Stimulated activated CD8-positive, alpha-beta memory T cell treated with anti-CD3 and anti-CD28 coated beads, Interleukin-7, amount 100 ng/mL, for 48 hours (primary cell): ENCODE measurements around the gene RUFY4.

ENCODE experiments used
- DNase-seq, 2 donors: peaks; one replicate each; pipeline ENCODE4 v3.0.0-alpha.2; 2020; ENCODE audit warnings: low read depth in 1 of 2; ENCODE audit errors: extremely low read depth in 1 of 2

The RUFY4 gene, protein sequence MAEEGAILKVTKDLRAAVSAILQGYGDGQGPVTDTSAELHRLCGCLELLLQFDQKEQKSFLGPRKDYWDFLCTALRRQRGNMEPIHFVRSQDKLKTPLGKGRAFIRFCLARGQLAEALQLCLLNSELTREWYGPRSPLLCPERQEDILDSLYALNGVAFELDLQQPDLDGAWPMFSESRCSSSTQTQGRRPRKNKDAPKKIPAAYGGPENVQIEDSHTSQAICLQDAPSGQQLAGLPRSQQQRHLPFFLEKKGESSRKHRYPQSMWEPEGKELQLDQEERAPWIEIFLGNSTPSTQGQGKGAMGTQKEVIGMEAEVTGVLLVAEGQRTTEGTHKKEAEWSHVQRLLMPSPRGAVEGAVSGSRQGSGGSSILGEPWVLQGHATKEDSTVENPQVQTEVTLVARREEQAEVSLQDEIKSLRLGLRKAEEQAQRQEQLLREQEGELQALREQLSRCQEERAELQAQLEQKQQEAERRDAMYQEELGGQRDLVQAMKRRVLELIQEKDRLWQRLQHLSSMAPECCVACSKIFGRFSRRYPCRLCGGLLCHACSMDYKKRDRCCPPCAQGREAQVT

DNA sequence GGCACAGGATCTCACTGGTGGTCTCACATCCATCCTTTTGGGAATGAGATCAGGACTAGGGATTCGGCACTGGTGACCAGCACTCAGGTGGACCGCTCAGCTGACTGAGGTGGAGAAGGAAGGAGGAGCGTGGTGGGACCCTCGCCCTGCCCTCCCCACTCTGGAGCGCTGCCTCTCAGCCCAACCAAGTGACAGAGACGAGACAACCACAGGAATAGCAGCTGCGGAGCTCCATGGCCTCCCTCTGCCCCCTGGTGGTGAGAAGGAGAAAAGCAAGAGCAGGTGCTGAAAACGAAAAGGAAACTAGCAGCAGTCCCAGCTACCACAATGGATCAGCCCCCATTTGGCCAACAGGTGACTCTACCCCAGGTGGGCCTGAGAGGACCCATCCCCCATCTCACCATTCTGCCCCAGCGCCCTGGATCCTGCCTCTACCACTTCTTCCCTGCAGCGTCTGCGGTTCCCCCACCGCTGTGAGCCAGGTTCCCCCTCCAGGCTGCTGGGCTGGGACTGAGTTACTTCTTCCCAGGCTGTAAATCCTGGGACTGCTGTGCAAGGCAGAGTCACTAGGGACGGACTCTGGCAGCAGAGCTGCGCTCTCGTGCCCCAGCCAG, at the start of gene RUFY4:
TSS of gene RUFY4 (plus strand) at position 533 of the 614 bp plus-strand sequence. CDS start 1,353 bp downstream, outside the sequence.
- DNase-seq: peak in 1 of 2 donors; percentile 44

DNA sequence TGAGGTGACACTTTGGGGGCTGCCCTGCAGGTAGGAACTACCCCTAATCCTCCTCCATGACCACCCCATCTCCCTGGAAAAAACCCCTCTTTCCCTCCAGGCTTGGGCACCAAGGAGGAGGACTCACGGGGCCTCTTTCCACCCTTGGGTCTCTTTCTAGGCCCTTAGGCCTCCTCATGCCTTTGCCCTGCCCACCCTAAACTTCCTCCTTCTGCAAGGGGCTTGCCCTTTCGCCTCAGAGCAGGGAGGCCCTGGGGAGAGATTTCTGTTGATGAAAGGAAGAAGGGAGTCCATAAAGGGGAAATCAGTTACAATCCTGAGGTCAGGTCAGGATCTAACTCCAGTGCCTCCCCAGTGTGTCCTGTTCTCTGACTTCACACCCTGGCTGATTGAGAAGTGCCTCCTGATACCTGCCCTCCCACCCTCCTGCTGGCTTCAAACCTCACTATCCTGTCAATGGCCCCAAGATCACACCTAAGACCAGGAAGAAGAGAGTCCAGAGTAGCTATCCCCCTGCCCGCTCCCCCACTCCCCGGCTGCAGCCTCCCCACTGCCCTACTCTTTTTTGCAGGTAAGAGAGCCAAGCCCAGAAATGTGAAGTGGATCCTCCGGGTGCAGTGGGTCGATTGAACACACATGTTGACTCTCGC, 49.5 kb upstream of the RUFY4 start:
- DNase-seq: no peak

DNA sequence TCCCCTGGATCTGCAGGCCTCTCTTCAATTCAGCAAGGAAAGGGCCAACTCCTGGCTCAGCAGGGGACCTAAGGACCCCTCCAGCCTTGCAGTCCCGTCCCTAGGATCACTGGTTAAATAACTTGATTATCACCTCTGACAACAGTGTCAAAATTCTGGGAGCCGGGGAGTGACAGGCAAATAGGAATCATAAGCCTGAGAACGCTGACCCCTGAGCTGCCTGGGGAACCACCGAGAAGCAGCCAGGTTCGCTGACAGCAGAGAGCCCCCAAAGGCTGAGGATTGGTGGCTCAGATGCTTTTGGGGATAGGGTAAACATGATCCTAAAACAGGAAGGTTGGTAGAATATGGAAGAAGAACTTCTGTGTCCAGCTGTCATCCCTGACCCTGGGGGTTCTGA, 48.8 kb upstream of the RUFY4 start:
- DNase-seq: no peak

DNA sequence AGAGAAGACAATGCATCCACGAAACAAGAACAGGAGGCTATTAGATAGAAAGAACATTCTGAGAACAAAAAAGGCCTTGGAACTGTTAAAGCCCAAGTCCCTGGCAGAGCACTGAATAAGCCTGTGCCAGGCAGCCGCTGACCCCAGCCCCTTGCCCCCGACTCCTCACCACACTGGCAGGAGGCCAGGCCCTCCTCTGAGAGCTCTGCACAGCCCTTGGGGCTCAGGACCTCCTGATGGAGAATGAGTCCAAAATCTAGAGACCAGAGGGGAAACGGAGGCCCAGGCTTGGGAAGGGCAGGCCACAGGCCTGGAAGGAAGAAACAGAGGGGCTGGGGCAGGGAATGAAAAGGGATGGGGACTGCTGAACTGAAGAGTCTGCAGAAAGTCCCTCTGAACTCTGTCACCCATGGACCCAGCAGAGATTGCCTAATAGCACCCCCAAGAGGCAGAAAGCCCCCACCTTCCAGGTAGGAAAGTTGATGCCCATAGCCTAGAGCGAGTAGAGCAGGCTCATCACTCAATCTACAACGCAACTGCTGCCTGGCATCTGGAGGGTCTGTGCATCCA, 48.0 kb upstream of the RUFY4 start:
- no peak for DNase-seq

DNA sequence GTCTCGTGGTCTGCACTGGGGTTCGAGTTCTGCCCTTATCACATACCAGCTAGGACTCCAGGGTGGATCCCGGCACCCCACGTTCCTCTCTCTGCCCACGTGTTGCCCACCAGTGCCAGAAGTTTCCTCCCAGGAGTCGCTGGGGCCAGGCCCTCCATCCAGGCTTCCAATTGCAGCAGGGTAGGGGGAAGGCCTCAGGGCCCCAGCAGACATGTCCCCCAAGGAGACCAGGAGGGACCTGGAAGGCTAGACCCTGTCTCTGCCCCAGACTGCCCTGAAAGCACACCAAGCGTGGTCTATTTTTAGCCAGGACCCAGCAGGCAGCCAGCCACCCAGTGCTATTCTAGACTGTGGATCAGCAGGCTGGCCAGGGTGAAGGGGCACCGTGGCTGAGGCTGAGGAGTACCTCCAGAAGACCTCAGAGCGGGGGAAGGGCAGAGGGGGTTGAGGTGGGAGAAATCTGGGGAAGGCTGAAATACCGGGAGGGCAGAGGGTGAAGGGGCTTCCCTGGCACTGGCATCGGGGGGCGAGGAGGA, 47.4 kb upstream of the RUFY4 start:
- no peak for DNase-seq

DNA sequence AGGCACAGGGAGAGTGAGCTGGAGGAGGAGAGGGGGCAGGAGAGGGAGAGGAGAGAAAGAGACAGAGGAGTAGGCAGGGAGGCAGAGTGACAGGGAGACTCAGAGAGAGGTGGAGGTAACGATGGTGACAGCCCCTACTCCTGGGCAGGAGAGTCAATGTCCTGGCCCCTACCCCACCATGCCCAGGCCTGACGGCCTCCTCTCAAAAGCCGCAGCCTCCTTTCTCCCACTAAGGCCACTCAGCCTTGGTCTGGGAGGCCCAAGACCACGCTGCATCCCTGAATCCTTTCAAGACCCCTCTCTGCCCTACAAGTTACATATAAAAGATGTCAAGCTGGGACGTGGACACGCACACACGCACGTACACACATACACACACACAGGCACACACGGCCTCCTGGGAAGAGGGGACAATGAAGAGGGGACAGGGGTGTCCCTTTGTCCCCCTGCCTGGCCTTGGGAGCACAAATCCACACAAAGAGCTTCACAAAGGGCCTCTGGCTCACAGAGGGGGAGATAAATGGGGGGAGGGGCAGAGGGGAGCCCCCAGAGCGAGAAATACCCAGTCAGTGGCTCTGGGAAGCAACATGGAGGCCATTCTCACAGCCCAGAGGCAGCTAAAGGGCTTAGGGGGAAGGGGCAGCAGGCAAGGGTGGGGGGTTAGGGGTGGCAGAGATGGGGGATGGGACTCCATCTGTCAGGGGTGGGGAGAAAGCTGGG, 46.8 kb upstream of the RUFY4 start:
- DNase-seq: no peak

DNA sequence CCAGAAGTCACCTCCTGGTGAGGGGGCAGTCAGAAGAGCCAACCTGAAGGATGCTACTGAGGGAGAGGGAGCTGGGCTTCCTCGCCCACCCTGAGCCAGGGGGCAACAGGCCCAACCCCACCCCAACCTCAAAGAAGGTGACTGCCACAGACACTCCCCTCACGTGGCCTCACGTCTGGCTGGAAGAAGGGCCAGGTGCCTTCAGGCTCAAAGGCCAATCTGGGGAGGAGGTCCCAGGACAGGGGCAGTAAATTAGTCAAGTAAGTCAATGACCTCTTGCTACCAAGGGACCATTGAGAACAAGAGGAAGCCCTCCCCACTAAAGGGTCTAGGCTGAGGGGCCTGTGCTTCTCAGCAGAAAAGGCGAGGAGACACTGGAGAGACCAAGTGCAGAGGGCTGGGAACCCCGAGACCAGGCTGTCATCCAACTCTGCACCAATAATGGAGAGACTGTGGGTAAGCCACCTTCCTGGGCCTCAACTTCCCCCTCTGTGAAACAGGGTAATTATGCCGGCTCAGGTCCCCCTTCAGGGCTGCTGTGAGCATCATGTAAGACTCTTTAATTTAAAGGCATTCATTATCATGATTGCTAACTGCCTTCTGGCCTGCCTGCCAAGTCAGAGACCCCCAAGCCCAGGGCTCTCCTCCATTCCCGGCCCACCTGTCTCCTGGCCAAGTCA, 46.1 kb upstream of the RUFY4 start:
- no peak for DNase-seq

DNA sequence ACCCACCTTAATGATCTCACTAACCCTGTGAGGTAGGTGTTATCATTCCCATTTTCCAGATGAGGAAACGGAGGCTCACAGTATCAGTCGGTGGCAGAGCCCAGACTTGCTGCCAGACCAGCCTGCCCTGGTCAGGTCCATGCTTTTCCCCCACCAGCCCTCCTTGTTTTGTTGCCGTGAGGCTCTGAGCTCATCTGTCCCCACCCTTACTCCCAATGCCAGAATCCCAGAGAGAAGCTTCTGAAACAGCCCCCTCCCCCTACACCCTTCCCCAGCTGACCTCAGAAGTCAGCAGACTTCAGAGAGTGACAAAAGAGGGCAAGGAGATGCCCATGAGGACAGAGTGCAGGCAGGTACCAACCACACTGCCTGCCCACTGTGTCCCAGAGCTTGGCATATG, 45.4 kb upstream of the RUFY4 start:
- DNase-seq: no peak

DNA sequence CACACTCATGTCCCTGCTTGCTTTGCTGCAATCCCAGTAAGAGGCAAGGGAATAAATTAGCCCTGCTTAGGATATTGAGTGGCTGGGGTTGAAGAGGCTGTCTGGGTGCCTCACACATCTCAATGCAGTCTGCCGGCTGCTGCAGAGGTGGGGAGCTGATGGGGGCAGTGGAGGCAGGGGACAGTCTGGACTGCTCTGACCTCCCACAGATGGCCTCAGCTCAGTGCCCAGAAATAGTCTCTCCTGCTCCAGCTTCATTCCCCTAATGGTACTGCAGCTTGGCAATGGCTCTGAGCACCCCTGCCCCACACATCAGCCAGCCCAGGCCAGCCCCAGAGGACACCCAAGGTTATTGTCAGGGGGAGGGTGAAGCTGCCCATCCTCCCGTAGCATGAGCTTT, 44.7 kb upstream of the RUFY4 start:
- DNase-seq: no peak

DNA sequence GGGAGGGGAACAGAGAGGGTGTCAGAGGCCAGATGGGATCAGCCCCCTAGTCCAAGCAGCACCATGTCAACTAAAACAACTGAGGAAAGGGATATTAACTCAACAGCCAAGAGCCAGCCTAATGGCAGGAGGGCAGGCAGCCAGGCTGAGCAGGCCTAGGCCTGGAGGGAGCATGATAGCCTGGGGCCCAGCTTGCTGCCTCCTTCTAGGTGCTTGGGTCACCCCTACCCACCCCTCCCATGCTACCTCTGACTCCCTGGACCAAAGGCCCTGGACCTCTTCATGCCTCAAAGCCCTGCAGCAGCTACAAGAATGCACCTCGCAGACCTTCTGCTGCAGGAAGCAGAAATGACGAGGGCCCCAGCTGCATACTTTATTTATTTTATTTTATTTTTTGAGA, 44.2 kb upstream of the RUFY4 start:
- DNase-seq: no peak

DNA sequence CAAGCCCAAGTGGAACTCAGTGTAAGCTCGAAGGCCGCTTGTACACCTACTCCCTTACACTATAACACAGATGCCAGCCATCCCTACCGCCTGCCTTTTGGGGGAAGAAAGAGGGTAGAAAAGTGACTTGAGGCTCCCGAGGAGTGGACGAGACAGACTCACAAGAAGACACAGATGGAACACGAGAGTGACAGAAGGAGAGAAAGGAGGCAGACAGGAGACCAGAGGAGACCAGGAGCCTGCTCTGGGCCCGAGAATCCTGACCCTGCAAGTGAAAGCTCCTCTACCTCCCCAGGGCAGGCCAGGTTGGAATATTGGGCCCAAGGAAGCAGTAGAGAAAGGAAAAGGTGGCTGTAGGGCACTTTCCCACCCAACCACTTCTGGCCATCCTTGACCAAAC, 42.8 kb upstream of the RUFY4 start:
- DNase-seq: no peak

DNA sequence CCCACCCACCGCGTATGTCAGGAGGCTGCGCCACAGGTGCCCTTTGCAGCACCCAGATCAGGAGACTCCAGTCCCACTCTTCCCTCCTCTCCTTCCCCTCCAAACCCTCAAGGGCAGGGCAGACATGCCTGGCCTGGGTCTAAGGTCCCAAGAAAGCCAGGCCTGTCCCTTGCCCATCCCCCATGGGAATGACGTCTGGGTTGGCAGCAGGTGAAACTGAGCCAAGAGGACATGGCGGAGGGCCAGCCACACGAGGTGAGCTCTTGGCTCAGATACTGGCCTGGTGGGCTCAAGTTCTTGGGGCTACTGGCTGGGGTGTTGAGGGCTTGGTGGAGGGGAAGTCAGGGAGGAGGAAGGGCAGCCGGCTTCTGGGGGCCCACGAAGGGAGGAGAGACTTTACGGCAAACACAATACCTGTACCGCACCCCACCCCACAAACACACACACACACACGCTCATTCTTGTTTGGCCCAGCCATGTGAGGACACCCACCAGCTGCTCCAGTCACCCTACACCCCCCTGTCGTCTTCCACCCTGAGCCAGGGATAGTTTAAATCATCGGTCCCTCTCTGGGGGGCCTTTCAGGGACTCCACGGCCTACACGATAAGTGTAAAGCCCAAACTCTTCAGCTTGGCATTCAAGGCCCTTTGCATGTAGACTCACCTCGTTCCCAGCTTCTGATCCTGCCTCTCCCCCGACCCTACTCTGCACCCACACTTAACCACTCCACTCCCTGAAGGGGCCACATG, 42.2 kb upstream of the RUFY4 start:
- DNase-seq: no peak

DNA sequence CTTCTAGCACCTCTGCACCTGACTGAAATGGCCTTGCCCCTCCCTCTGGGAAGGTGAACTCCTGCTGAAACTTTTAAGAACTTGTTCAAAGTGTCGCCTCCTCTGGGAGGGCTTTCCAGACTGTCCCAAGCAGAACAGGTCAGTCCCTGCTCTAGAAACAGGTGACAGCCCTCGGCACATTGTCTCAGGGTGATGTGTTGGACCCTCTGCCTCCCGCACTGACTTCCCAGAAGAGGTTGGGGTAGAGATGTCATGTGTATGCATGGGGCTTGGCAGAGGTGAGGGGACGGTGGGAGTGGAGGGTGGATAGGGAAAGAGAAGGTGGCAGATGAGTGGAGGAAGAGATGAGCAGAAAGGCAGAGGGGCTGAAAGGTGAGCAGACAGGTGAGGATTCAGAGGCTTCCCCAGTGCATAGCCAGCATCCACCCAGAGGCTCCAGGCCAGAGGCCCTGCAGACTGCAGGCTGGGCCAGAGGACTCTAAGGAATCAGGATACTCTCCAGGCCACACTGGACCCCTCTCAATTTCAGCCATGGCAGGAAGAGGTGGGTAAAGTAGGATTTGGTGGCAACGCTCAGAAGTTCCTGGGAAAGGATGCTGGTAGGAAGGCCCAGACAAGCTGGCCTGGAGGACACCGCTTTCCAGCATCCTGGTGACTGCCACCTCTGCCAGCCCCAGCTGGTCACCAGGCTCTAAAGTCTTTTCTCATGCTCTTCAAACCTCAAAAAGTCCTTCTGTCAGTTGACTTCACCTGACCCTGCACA, 41.4 kb upstream of the RUFY4 start:
- DNase-seq: no peak

DNA sequence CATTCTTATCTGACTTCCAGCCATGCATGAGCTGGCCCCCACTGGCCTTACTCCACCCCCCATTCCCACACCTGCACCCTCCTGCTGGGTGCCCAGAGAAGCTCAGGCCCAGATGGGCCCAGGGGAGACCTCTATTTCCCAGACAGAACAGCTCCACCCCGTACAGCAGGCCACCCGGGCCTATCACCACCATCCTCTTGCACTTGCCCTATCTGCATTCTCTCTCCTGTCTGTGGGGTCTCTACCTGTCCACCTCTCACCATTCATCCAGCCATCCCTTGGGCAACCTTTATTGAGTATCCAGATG, 40.9 kb upstream of the RUFY4 start:
- DNase-seq: no peak

DNA sequence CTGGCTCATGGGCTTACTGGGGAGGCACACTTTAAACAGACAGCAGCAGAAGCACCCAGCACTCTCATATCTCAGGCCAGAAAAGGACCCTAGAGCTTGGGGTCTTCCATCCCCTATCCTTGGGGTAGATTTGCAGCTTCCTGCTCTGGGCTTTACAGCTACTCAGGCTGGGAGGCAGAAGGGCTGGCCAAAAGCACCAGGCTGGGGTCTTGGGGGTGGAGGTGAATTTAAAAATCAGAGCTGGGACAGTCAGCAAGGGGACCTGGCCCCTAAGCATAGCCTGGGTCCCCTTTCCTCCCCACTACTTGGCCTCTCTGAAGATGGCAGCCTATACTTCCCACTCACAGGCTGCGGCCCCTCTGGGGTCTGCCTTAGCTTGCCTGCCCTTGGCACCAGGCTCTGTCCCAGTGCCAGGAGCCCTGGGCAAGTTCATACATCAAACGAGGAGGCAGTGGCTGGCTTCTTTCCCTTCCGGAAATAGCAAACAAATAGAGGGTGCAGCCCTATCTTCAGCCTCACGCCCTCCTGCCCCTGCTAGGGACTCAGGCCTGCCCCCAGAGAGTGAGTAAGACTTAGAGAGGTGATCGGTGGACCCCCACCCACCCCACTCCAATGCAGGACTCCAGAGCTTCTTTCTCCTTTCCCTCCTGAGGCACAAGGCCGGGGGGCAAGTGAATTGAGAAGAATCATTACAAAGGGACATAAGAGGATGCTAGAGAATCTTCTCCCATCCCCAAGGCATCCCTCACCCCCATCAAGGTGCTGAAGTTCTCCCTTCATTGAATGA, 40.3 kb upstream of the RUFY4 start:
- no peak for DNase-seq

DNA sequence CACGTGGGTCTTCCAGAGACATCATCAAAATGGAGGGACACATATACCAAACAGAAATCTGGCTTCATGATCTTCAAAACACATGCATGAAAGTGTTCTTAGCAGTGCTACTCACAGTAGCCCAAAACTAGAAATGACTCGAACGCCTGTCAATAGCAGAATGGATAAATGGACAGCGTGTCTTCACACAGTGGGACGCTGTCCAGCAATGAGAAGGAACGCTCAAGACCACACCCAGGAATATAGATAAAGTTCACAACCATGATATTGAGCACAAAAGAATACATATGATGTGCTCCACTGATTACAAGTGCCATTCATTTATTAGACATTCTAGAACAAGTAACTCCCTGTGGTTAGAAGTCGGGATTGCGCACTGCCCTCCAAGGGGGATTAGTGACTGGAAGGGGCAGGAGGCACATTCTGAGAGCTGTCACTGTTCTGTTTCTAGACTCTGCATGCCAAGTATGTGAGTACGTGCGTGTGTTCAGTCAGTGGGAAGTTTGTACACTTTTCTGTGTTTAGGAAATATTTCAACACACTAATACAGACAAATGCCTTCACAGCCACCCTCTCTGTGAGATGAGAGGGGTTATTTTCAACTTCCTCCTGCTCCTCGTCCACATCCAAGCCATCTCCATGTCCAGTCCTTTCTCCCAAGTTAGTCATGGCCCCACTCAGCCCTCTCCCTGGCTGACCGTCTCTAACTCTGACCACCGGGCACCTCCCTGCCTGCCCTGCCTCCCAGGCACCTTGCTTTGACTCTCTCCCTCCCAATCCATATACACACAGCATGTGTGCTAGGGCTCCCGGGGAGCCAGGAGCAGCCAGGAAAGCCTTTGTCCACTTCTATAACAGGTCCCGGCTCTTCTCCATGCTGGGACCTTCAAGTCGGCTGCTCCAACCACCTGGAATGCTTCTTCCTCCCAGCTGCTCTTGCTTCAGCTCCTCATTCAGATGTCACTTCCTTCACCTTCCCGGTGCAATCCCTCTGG, 39.4 kb upstream of the RUFY4 start:
- no peak for DNase-seq
